GM12865 (cell line): Measurements from ENCODE around the gene CLDN20.

Experiments used
- DNase-seq: peaks from one replicate; pipeline ENCODE4 v3.0.0; 2010; ENCODE audit warnings: low read depth
- H3K4me3 ChIP-seq: 2 replicates; pipeline ENCODE4 v1.5.1; 2011; ENCODE audit warnings: mild to moderate bottlenecking, low read depth, low read length, control low read depth
- TF ChIP-seq, protein P1 (sequence below): IDR thresholded peaks from 2 replicates; pipeline ENCODE4 v1.5.1; 2011; ENCODE audit warnings: low read length, control low read depth, low read depth, inconsistent platforms; ENCODE audit not compliant: insufficient read depth; ENCODE audit errors: missing control alignments

Gene CLDN20

DNA sequence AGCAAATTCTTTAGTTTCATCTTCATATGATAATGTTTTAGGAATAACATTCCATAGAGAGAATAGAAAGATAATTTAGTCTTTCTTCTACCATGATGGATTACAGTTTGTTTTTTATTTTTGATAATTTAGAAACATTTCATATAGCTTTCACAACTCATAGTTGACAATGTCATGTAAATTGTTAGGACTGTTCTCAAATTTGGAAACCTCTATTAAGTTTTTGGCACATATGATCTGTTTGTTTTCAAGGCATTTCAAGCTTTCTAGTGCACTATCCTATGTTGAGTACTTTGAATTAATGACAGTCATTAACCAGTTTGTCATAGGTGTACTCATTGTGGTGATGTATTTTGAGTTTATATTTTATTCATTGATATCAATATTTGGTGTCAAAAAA lies 61.2 kb downstream of the CLDN20 start:
- no peak for DNase-seq
- no peak overlapping the region for H3K4me3 ChIP-seq
- TF ChIP-seq, protein P1, sequence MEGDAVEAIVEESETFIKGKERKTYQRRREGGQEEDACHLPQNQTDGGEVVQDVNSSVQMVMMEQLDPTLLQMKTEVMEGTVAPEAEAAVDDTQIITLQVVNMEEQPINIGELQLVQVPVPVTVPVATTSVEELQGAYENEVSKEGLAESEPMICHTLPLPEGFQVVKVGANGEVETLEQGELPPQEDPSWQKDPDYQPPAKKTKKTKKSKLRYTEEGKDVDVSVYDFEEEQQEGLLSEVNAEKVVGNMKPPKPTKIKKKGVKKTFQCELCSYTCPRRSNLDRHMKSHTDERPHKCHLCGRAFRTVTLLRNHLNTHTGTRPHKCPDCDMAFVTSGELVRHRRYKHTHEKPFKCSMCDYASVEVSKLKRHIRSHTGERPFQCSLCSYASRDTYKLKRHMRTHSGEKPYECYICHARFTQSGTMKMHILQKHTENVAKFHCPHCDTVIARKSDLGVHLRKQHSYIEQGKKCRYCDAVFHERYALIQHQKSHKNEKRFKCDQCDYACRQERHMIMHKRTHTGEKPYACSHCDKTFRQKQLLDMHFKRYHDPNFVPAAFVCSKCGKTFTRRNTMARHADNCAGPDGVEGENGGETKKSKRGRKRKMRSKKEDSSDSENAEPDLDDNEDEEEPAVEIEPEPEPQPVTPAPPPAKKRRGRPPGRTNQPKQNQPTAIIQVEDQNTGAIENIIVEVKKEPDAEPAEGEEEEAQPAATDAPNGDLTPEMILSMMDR = no peak

- TF ChIP-seq, protein P1 = no peak
- DNase-seq = no peak
These were observed 62.1 kb downstream of the CLDN20 start for GRCh38 chr6:155325700-155326516.

More at GRCh38 chr6:155325700-155326516, 62.1 kb downstream of the CLDN20 start:
- no peak overlapping the region for H3K4me3 ChIP-seq
